DND-41 (cell line): ENCODE results near the gene SOD1.

Experiments
- CTCF ChIP-seq: IDR thresholded peaks from 2 replicates; pipeline ENCODE4 v1.5.1; 2012; ENCODE audit warnings: borderline replicate concordance, low read length, moderate library complexity, mild to moderate bottlenecking; ENCODE audit not compliant: poor library complexity, severe bottlenecking; ENCODE audit errors: extremely low read depth
- EZH2 ChIP-seq: IDR thresholded peaks from 3 replicates; pipeline ENCODE4 v1.6.1; 2012; ENCODE audit warnings: borderline replicate concordance, low read depth, mild to moderate bottlenecking, moderate library complexity, low read length, inconsistent platforms; ENCODE audit not compliant: severe bottlenecking

- TF ChIP-seq CTCF (no peak), EZH2 (no peak)
These were observed 15.8 kb downstream of the SOD1 start for GRCh38 chr21:31675318-31675717.
